HUES6 (cell line): ENCODE data around the gene HERC4.

ENCODE experiments used
- H3K27ac ChIP-seq: 2 replicates; pipeline ENCODE4 v1.7.0; 2013; ENCODE audit warnings: low read depth, mild to moderate bottlenecking, low read length, inconsistent platforms
- H3K27me3 ChIP-seq: 2 replicates; pipeline ENCODE4 v1.6.1; 2013; ENCODE audit warnings: low read length; ENCODE audit not compliant: control insufficient read depth, insufficient read depth
- H3K36me3 ChIP-seq: 2 replicates; pipeline ENCODE4 v1.6.1; 2013; ENCODE audit warnings: low read length; ENCODE audit not compliant: control insufficient read depth, insufficient read depth
- H3K4me1 ChIP-seq: 2 replicates; pipeline ENCODE4 v1.6.1; 2013; ENCODE audit warnings: low read length; ENCODE audit not compliant: control insufficient read depth, insufficient read depth
- H3K4me3 ChIP-seq: 2 replicates; pipeline ENCODE4 v1.5.1; 2013; ENCODE audit warnings: low read depth, low read length
- H3K9ac ChIP-seq: one replicate; pipeline ENCODE4 v1.6.1; 2013; ENCODE audit warnings: mild to moderate bottlenecking, low read length
- H3K9me3 ChIP-seq: 2 replicates; pipeline ENCODE4 v1.6.1; 2013; ENCODE audit warnings: low read depth, low read length; ENCODE audit not compliant: control insufficient read depth, insufficient read depth

The HERC4 gene

DNA sequence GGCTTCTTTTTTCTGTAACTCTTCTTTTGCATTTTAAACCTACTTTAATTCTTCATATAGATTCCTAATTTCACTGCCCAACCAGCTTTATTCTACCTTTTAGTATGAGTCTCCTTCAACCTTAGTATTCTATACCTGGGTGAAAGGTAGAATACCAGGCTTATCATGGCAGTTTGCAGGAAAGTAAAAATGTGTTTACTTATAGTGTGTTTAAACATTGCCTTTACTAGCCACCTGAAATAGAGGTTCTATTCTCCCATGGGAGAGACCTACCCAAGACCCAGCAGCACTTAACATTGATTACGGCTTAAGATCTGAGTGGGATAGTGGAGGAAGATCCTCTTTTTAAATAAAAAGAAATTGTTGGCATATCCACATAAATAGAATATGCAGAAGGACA, 32.6 kb upstream of the HERC4 start:
- no peaks in the 10 kb centered on the region for H3K36me3 ChIP-seq
- no peak overlapping the region for H3K27ac ChIP-seq
- no peak overlapping the region for H3K4me3 ChIP-seq
- H3K9me3 ChIP-seq, result no peaks in the 10 kb centered on the region
- H3K4me1 ChIP-seq, result no peaks in the 10 kb centered on the region
- H3K9ac ChIP-seq, result no peak overlapping the region
- H3K27me3 ChIP-seq, result no peaks in the 10 kb centered on the region

DNA sequence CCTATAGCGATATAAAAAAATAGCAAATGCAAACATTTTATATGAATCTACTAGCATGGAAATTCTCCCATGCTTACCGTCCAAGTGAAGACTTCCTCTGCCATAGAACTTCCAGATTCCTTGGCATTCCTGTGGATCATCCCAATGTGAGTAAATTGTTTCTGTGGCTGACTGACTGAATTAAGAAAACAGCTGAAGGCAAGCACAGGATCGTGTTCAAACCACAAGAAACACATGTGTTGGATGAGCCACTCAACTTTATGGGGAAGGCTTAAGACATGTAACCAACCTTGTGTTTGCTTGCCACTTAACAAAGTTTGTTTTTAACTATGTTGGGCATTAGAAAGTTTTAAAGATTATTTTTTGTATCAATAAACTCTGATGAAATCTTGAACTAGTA, 31.6 kb upstream of the HERC4 start:
- no peak overlapping the region for H3K9ac ChIP-seq
- no peaks in the 10 kb centered on the region for H3K9me3 ChIP-seq
- no peaks in the 10 kb centered on the region for H3K36me3 ChIP-seq
- H3K4me1 ChIP-seq, result no peaks in the 10 kb centered on the region
- H3K27ac ChIP-seq, result no peak overlapping the region
- no peak overlapping the region for H3K4me3 ChIP-seq
- H3K27me3 ChIP-seq, result no peaks in the 10 kb centered on the region

DNA sequence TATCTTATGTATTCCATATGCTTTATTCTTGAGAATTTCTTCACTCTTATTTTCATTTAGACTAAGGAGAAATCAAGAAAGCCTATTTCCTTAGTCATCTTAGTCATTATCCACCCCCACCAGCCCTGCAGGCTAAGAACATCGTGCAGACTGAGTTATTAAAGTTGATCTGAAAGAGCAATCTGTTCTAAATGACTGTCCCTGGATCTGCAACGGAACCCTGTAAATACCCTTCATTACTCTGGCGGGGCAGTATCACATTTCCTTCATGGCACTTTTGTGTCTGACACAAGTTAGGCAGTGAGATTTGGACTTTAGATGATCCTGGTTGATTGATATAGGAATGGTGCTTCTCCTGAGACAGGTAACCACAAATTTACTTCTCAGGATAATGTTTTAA, 30.7 kb upstream of the HERC4 start:
- H3K27me3 ChIP-seq, result no peaks in the 10 kb centered on the region
- H3K9ac ChIP-seq, result no peak overlapping the region
- H3K9me3 ChIP-seq, result no peaks in the 10 kb centered on the region
- H3K4me1 ChIP-seq, result no peaks in the 10 kb centered on the region
- H3K4me3 ChIP-seq, result no peak overlapping the region
- H3K27ac ChIP-seq, result no peak overlapping the region
- no peaks in the 10 kb centered on the region for H3K36me3 ChIP-seq

DNA sequence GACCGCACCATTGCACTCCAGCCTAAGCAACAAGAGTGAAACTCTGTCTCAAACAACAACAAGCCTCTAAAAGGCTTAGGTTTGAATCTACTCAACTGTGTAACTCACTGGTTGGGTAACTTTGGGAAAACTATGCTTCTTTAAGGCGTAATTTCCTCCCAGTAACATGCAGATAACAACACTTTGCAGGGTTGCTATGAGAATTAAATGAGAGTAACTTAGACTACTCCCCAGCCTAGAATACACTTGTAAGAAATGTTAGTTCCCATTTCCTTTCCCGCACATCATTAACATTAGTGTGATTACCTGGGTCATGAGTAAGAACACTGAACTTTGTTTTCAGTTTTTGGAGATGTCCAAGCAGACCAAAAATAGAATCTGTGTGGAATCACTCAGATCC, 28.8 kb upstream of the HERC4 start:
- H3K36me3 ChIP-seq, result no peaks in the 10 kb centered on the region
- H3K27ac ChIP-seq, result no peak overlapping the region
- H3K9me3 ChIP-seq, result no peaks in the 10 kb centered on the region
- H3K9ac ChIP-seq, result no peak overlapping the region
- no peak overlapping the region for H3K4me3 ChIP-seq
- no peaks in the 10 kb centered on the region for H3K4me1 ChIP-seq
- no peaks in the 10 kb centered on the region for H3K27me3 ChIP-seq

DNA sequence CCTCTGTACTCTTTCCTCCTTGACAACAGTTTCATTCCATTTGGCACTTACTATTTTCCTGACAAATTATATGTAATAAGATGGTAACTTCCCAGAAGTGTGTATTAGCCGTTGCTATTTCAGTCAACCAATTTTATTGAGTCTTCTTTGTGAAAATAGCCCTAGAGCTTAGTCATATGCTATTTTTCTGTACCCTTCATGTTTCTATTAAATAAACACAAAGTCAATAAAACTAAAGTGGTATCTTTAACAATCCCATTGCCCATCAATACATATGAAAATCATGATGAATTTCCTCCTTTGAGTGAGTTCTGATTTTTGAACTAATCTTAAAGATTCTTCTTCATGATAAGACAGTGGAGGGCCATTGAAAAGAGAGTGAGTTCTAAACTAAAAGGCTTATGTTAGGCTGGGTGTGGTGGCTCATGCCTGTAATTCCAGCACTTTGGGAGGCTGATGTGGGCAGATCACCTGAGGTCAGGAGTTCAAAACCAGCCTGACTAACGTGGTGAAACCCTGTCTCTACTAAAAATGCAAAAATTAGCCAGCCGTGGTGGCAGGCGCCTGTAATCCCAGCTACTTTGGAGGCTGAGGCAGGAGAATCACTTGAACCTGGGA, 28.3 kb upstream of the HERC4 start:
- no peak overlapping the region for H3K9ac ChIP-seq
- no peak overlapping the region for H3K27ac ChIP-seq
- H3K4me3 ChIP-seq, result no peak overlapping the region
- no peaks in the 10 kb centered on the region for H3K9me3 ChIP-seq
- no peaks in the 10 kb centered on the region for H3K4me1 ChIP-seq
- no peaks in the 10 kb centered on the region for H3K27me3 ChIP-seq
- H3K36me3 ChIP-seq, result no peaks in the 10 kb centered on the region

DNA sequence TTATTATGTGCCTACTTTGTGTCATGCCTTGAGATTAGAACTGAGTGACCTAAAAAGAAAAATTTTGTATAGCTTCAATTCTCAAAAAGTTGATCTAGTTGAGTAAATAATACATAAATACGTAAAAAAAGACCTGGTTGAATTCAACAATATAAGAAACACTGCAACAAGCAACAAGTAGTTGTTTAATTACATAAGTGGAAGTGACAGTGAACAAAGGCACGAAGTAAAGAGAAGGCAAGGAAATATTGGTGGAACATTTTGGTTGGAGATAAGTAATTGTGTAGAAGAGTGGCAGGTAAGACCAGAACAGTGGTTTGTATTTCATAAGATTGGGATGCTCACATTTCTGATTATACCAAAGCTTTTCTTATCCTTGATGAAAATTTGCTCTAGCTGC, 26.0 kb upstream of the HERC4 start:
- Histone ChIP-seq H3K9ac (no peak overlapping the region), H3K4me1 (peaks cover 11% of the 10 kb centered on the region), H3K27me3 (no peaks in the 10 kb centered on the region), H3K36me3 (no peaks in the 10 kb centered on the region), H3K9me3 (no peaks in the 10 kb centered on the region), H3K4me3 (no peak overlapping the region), H3K27ac (no peak overlapping the region)

DNA sequence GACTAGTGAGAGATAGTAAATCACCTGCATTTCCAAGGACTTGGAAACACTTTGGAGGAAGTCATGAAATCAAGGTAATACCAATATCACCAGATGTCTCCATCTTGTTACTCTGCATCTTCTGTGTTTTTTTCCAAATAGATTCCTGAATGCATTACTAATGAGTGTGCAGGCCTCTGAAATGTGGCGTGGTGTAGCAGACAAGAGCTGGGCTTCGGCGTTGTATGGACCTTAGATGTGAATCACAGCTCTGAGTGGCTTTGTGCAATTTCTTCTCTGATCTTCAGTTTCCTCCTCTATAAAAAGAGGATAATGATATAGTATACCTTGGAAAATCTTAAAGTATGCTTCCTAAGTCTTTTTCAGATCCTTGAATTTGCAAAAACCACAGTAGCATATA, 24.7 kb upstream of the HERC4 start:
- no peaks in the 10 kb centered on the region for H3K27me3 ChIP-seq
- no peak overlapping the region for H3K9ac ChIP-seq
- H3K36me3 ChIP-seq, result no peaks in the 10 kb centered on the region
- H3K27ac ChIP-seq, result no peak overlapping the region
- H3K4me3 ChIP-seq, result no peak overlapping the region
- H3K4me1 ChIP-seq, result peaks cover 11% of the 10 kb centered on the region
- H3K9me3 ChIP-seq, result no peaks in the 10 kb centered on the region

DNA sequence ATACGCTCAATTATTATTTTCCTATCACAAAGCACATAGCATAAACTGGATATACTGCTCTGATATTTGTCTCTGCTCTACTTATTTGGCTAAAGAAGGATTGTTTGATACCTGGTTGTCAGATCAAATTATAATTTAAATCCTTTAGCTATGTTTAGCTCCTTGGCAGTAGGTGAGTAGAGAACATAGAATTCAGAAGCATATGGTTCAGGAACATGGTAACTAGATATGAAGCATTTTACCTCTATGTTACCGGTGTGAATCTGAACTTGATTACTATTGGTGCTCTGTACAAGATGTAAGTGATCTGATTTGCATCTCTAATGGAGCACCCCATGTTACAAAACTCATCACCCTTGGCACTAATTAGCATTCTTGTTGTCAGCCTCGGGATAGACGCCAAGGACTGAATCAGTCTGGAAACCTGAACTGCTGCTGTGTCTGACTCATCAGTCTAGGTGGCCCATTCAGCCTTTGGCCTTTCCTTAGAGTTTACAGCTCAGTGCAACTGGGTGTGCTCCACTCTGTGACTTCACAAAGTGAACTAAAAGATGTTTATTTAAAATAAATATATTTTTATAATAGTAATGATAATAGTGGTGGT, 21.9 kb upstream of the HERC4 start:
- Histone ChIP-seq H3K9me3 (no peaks in the 10 kb centered on the region), H3K27ac (no peak overlapping the region), H3K27me3 (no peaks in the 10 kb centered on the region), H3K4me1 (peaks cover 11% of the 10 kb centered on the region), H3K36me3 (no peaks in the 10 kb centered on the region), H3K4me3 (no peak overlapping the region), H3K9ac (no peak overlapping the region)

DNA sequence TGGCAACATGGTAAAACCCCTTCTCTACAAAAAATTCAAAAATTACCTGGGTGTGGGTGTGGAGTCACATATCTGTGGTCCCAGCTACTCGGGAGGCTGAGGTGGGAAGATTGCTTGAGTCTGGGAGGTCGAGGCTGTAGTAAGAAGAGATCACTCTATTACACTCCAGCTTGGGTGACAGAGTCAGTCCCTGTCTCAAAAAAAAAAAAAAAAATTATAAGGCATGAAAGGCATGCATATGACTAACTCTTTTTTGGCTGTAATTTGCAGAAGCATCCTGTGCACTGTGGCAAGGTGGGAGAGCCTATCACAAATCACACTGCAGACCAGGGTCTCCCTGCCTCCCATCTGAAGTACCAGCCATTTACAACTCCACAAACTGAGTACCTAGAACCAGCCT, 20.1 kb upstream of the HERC4 start:
- Histone ChIP-seq H3K27ac (no peak overlapping the region), H3K4me1 (peaks cover 11% of the 10 kb centered on the region), H3K27me3 (no peaks in the 10 kb centered on the region), H3K9me3 (no peaks in the 10 kb centered on the region), H3K4me3 (no peak overlapping the region), H3K36me3 (no peaks in the 10 kb centered on the region), H3K9ac (no peak overlapping the region)

DNA sequence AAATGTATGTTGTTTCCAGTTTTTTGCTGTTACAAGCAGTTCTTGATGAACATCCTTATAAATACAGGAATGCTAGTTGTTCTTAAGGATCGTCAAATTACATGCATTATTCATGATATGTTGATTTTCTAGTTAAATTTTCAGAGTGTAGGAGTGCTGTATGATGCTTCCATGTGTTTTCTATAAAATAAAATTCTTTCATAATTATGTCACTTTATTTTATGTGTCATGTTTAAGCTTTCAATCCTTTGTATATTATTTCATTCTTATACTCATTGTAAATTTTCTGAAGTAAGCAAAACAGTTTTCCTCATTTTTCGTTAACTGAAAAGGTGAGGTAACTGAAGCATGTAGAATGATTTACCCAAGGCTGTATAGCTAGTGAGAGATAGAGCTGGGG, 17.4 kb upstream of the HERC4 start:
- peaks cover 12% of the 10 kb centered on the region for H3K4me1 ChIP-seq
- no peaks in the 10 kb centered on the region for H3K9me3 ChIP-seq
- H3K4me3 ChIP-seq, result no peak overlapping the region
- no peaks in the 10 kb centered on the region for H3K27me3 ChIP-seq
- no peak overlapping the region for H3K27ac ChIP-seq
- H3K36me3 ChIP-seq, result no peaks in the 10 kb centered on the region
- H3K9ac ChIP-seq, result no peak overlapping the region

DNA sequence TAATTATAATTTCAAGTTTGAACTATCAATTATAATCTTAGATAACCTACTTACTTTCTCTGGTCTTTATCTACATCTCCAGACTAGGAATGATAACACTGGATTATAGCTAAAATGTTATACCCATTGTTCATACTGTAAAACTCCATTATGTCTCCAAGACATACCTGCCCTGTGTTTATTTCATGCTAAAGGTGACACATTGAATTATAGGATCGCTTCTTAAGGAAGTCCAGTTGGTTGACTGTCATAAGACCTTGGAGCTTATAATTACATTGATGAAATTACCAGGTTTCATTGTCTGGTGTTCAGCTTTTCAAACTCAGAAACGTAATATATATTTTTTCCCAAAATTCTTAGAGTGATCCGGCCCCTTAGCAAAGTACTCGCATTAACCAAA, 15.5 kb upstream of the HERC4 start:
- no peaks in the 10 kb centered on the region for H3K9me3 ChIP-seq
- H3K27me3 ChIP-seq, result no peaks in the 10 kb centered on the region
- H3K4me1 ChIP-seq, result peaks cover 10% of the 10 kb centered on the region
- H3K36me3 ChIP-seq, result no peaks in the 10 kb centered on the region
- no peak overlapping the region for H3K4me3 ChIP-seq
- H3K9ac ChIP-seq, result no peak overlapping the region
- no peak overlapping the region for H3K27ac ChIP-seq
